ENCODE results near the gene STON2.
A peak's percentile ranks its signal among the peaks of the same experiment; 100 is the strongest.

The STON2 gene

GRCh38 chr14:81324011-81324410, 76.1 kb downstream of the STON2 start:
- peak; percentile 34 for DNase-seq
- H3K4me3 ChIP-seq (ENCODE audit: low read depth, low read length), result no peak overlapping the region

GRCh38 chr14:81323093-81323492, 77.0 kb downstream of the STON2 start:
- DNase-seq, result no peak
- Histone ChIP-seq H3K4me3 (ENCODE audit: low read depth, low read length) (no peak overlapping the region), H3K9me3 (no peaks in the 10 kb centered on the region), H3K27me3 (no peaks in the 10 kb centered on the region), H3K4me1 (peaks cover 3% of the 10 kb centered on the region; the same call in 1 of the 2 replicates), H3K36me3 (no peaks in the 10 kb centered on the region)
- no peak for TF ChIP-seq CTCF (IDR thresholded peaks at IDR 0.05; ENCODE audit: low read depth, low read length)

More at GRCh38 chr14:81324011-81324410, 76.1 kb downstream of the STON2 start:
- Histone ChIP-seq H3K27me3 (no peaks in the 10 kb centered on the region), H3K36me3 (no peaks in the 10 kb centered on the region), H3K9me3 (no peaks in the 10 kb centered on the region), H3K4me1 (peaks cover 3% of the 10 kb centered on the region; the same call in 1 of the 2 replicates)
- TF ChIP-seq CTCF (IDR thresholded peaks at IDR 0.05; ENCODE audit: low read depth, low read length), result no peak

GRCh38 chr14:81319946-81320345, 80.2 kb downstream of the STON2 start:
- H3K27me3 ChIP-seq, result no peaks in the 10 kb centered on the region
- TF ChIP-seq CTCF (IDR thresholded peaks at IDR 0.05; ENCODE audit: low read depth, low read length), result no peak
- H3K36me3 ChIP-seq, result no peaks in the 10 kb centered on the region
- no peaks in the 10 kb centered on the region for H3K9me3 ChIP-seq
- H3K4me1 ChIP-seq, result no peaks in the 10 kb centered on the region; the same call in 1 of the 2 replicates
- H3K4me3 ChIP-seq (ENCODE audit: low read depth, low read length), result no peak overlapping the region
- no peak for DNase-seq

DNA sequence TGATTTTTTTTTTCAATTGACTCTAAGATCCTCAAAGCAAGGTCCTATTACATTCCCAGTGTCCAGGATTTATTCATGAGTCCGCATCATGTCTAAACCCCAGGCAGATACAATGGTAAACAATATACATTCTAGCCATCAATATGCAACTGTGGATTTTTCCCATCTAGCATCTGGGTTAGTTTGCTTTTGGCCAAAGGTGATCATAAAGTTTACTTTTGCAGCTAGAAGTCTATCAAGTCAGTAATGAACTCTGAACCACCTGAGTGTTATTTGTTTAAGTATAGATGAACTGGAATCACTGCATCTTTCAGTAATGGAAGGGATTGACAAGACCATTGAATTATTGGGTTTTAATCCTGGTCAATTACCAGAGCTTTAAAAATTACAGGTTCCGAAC, 80.8 kb downstream of the STON2 start:
- no peaks in the 10 kb centered on the region for H3K36me3 ChIP-seq
- TF ChIP-seq CTCF (IDR thresholded peaks at IDR 0.05; ENCODE audit: low read depth, low read length), result no peak
- no peak for DNase-seq
- no peaks in the 10 kb centered on the region for H3K9me3 ChIP-seq
- no peaks in the 10 kb centered on the region; the same call in 1 of the 2 replicates for H3K4me1 ChIP-seq
- no peaks in the 10 kb centered on the region for H3K27me3 ChIP-seq
- no peak overlapping the region for H3K4me3 ChIP-seq (ENCODE audit: low read depth, low read length)

- no peak for DNase-seq
- H3K36me3 ChIP-seq, result no peaks in the 10 kb centered on the region
Measured at GRCh38 chr14:81315341-81315740, 84.8 kb downstream of the STON2 start.

More at GRCh38 chr14:81315341-81315740, 84.8 kb downstream of the STON2 start:
- Histone ChIP-seq H3K4me3 (ENCODE audit: low read depth, low read length) (no peak overlapping the region), H3K27me3 (no peaks in the 10 kb centered on the region), H3K4me1 (no peaks in the 10 kb centered on the region; the same call in 1 of the 2 replicates), H3K9me3 (no peaks in the 10 kb centered on the region)
- no peak for TF ChIP-seq CTCF (IDR thresholded peaks at IDR 0.05; ENCODE audit: low read depth, low read length)

All from BE2C (cell line).